Measurements from ENCODE around the gene PMPCA.

DNA sequence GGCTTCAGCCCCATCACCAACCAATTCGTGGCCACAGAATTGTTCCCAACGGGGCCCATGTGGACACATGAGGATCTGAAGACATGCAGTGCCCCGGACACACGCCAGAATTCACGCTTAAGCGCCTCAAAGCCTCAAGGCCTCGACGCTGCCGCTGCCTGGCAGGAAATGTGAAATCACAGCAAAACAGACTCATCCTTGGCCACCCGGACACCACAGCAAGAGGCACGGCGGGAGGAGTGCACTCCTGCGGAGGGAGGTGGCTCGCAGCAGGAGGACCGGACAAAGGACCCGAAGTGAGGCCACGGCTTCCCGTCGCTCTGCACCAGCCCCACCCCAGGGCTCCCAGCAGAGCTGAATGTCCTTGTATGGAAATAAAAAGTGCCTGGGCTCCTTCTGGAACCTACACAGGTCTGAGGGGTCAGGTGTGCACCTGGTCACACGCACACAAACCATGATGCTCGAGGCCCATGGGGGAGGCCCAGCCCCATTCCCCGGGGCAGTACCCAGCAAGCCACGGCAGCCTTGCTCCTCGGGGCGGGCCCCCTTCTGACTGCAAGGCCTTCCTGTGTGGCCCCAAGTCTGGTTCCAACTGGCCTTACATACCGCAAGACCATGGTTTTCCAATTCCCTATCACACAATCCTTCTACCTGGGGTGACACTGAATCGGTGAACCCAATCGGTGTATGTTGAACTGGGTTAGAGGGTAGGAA is 62.3 kb downstream of the PMPCA start:
- no peak for TF ChIP-seq RXRA (IDR thresholded peaks at IDR 0.05; ENCODE audit: insufficient read depth, low read depth, low read length)
- no peak for TF ChIP-seq RFX5 (IDR thresholded peaks at IDR 0.05; ENCODE audit: borderline replicate concordance, low read depth, low read length)
- TF ChIP-seq GTF2F1 (IDR thresholded peaks at IDR 0.05; ENCODE audit: borderline replicate concordance, low read depth, low read length): no peak
- TF ChIP-seq, protein P1, sequence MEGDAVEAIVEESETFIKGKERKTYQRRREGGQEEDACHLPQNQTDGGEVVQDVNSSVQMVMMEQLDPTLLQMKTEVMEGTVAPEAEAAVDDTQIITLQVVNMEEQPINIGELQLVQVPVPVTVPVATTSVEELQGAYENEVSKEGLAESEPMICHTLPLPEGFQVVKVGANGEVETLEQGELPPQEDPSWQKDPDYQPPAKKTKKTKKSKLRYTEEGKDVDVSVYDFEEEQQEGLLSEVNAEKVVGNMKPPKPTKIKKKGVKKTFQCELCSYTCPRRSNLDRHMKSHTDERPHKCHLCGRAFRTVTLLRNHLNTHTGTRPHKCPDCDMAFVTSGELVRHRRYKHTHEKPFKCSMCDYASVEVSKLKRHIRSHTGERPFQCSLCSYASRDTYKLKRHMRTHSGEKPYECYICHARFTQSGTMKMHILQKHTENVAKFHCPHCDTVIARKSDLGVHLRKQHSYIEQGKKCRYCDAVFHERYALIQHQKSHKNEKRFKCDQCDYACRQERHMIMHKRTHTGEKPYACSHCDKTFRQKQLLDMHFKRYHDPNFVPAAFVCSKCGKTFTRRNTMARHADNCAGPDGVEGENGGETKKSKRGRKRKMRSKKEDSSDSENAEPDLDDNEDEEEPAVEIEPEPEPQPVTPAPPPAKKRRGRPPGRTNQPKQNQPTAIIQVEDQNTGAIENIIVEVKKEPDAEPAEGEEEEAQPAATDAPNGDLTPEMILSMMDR (IDR thresholded peaks at IDR 0.05; ENCODE audit: control extremely low read depth in 1 of 3, insufficient read depth in 1 of 3, low read depth in 1 of 3, low read length in 3 of 3): no peak
- no peak for TF ChIP-seq SRF (IDR thresholded peaks at IDR 0.05; ENCODE audit: low read depth, low read length)

All from H1 (cell line).